Testis (tissue), 2 donors: ENCODE measurements around the gene PITPNM1.

Experiments used
- CTCF ChIP-seq, 3 experiments: fragments of 450-650 bp in 2 of 3; fragments of 200-600 bp in 1 of 3; sonication (generic) in 1 of 3; IDR thresholded peaks; one replicate each; pipeline ENCODE4 v1.5.1; 2016 to 2019; ENCODE audit warnings: antibody characterized with exemption in 3 of 3, mild to moderate bottlenecking in 2 of 3, moderate library complexity in 1 of 3
- POLR2A ChIP-seq: fragments of 450-650 bp; IDR thresholded peaks from one replicate; pipeline ENCODE4 v1.6.1; 2017; ENCODE audit warnings: antibody characterized with exemption, mild to moderate bottlenecking, moderate library complexity

GRCh38 chr11:67466367-67466766 lies 38.8 kb downstream of the PITPNM1 start:
- no peak for TF ChIP-seq CTCF (IDR thresholded peaks at IDR 0.05)
- TF ChIP-seq POLR2A = no peak
